HCT116 (cell line): ENCODE measurements around the gene NRBP1. TPM values are rescaled to one million over a fixed set of nuclear protein-coding genes. Genes with fewer than 3 reads are reported as not detected.
A peak's percentile ranks its signal among the peaks of the same experiment; 100 is the strongest.

Experiments used
- ATAC-seq: fragments of 200-7000 bp; cut with Tn5 transposase; 2 replicates; pipeline ENCODE4 v1.9.1; 2020; ENCODE audit warnings: mild to moderate bottlenecking, moderate library complexity
- BruUV-seq: library from RNA; stranded (reverse); fragments of 400-500 nt; replicated peaks from 2 replicates; lab custom pipeline; 2021; lab: Mats Ljungman, UMichigan
- CTCF ChIA-PET: fragments of 300-600 bp; sonication (Branson Sonifier 250); formaldehyde crosslinking; loops from one replicate; lab custom pipeline; 2021; ENCODE audit warnings: antibody characterized with exemption; lab: Charles Lee
- POLR2A ChIA-PET: fragments of 300-600, 350-600 bp; sonication (Branson Sonifier 250); formaldehyde crosslinking; loops from one replicate; lab custom pipeline; 2021; ENCODE audit warnings: antibody characterized with exemption; lab: Charles Lee
- RAD21 ChIA-PET, 2 experiments: fragments of 300-600 bp; sonication (Branson Sonifier 250); formaldehyde crosslinking; loops; one replicate each; lab custom pipeline; 2023; ENCODE audit warnings: low total read pairs in 2 of 2; ENCODE audit not compliant: uncharacterized antibody in 2 of 2, unreplicated experiment in 2 of 2, low non-redundant PET in 1 of 2; lab: Charles Lee
- DNase-seq: peaks from one replicate; pipeline ENCODE4 v3.0.0-alpha.2; 2010; ENCODE audit warnings: low read depth, low spot score
- H2AFZ ChIP-seq: fragments of 200-600 bp; shearing (Covaris generic), sonication (generic); 2 replicates; pipeline ENCODE4 v1.6.1; 2017; ENCODE audit warnings: low read depth, mixed run types, mixed read lengths, antibody characterized with exemption, low read length; ENCODE audit not compliant: poor library complexity, severe bottlenecking
- H3K27ac ChIP-seq: 2 replicates; pipeline ENCODE4 v1.5.1; 2012; ENCODE audit warnings: low read depth, low read length
- H3K27me3 ChIP-seq: fragments of 200-600 bp; sonication (generic); 2 replicates; pipeline ENCODE4 v1.6.1; 2016; ENCODE audit warnings: mixed run types, low read length, mixed read lengths; ENCODE audit not compliant: insufficient read depth
- H3K36me3 ChIP-seq, 2 experiments: fragments of 200-500 bp in 1 of 2; fragments of 200-600 bp in 1 of 2; sonication (Bioruptor generic) in 1 of 2; sonication (generic) in 1 of 2; 2 replicates each; pipeline versions ENCODE4 v1.5.1 to v1.6.1; 2014 to 2016; ENCODE audit warnings: low read length in 2 of 2, inconsistent platforms in 1 of 2, mixed read lengths in 1 of 2, mixed run types in 1 of 2; ENCODE audit not compliant: insufficient read depth in 2 of 2, control insufficient read depth in 1 of 2
- H3K4me1 ChIP-seq, 2 experiments: fragments of 200-600 bp in 1 of 2; sonication (generic) in 1 of 2; 2 replicates each; pipeline versions ENCODE4 v1.5.1 to v1.6.1; 2012 to 2017; ENCODE audit warnings: low read length in 2 of 2, inconsistent platforms in 1 of 2, mild to moderate bottlenecking in 1 of 2, mixed read lengths in 1 of 2, mixed run types in 1 of 2, moderate library complexity in 1 of 2; ENCODE audit not compliant: insufficient read depth in 2 of 2, control insufficient read depth in 1 of 2
- H3K4me2 ChIP-seq: fragments of 200-600 bp; sonication (generic); 2 replicates; pipeline ENCODE4 v1.6.1; 2017; ENCODE audit warnings: mixed run types, low read length, mixed read lengths
- H3K4me3 ChIP-seq, 2 experiments: fragments of 200-600 bp in 1 of 2; sonication (generic) in 1 of 2; replicated peaks in 1 of 2; 2 replicates each; pipeline ENCODE4 v1.5.1; 2011 to 2016; ENCODE audit warnings: low read length in 2 of 2, control low read depth in 1 of 2, low read depth in 1 of 2, mild to moderate bottlenecking in 1 of 2, mixed read lengths in 1 of 2, mixed run types in 1 of 2
- H3K79me2 ChIP-seq: fragments of 200-600 bp; sonication (generic); 2 replicates; pipeline ENCODE4 v1.6.1; 2017; ENCODE audit warnings: mild to moderate bottlenecking, mixed run types, low read length, moderate library complexity, mixed read lengths; ENCODE audit not compliant: insufficient read depth
- H3K9ac ChIP-seq: fragments of 200-600 bp; sonication (generic); 2 replicates; pipeline ENCODE4 v1.6.1; 2016; ENCODE audit warnings: low read length, mixed read lengths
- H3K9me2 ChIP-seq: fragments of 200-600 bp; sonication (generic), shearing (Covaris generic); 2 replicates; pipeline ENCODE4 v1.6.1; 2017; ENCODE audit warnings: mixed run types, mild to moderate bottlenecking, moderate library complexity; ENCODE audit not compliant: insufficient read depth
- H3K9me3 ChIP-seq, 2 experiments: fragments of 200-500 bp in 1 of 2; fragments of 200-600 bp in 1 of 2; sonication (Bioruptor generic) in 1 of 2; sonication (generic) in 1 of 2; 2 replicates each; pipeline ENCODE4 v1.6.1; 2014 to 2017; ENCODE audit warnings: low read length in 2 of 2, mixed read lengths in 2 of 2, inconsistent platforms in 1 of 2, low read depth in 1 of 2, mild to moderate bottlenecking in 1 of 2, mixed run types in 1 of 2, moderate library complexity in 1 of 2; ENCODE audit not compliant: control insufficient read depth in 1 of 2, insufficient read depth in 1 of 2
- H4K20me1 ChIP-seq: fragments of 200-600 bp; sonication (generic), shearing (Covaris generic); 2 replicates; pipeline ENCODE4 v1.6.1; 2017; ENCODE audit warnings: mixed run types, mild to moderate bottlenecking, moderate library complexity; ENCODE audit not compliant: insufficient read depth
- CBX3 ChIP-seq: IDR thresholded peaks from 2 replicates; pipeline ENCODE4 v1.6.1; 2012; ENCODE audit warnings: low read depth
- CEBPB ChIP-seq: IDR thresholded peaks from 2 replicates; pipeline ENCODE4 v1.6.1; 2012; ENCODE audit warnings: low read depth
- CTCF ChIP-seq, 3 experiments: fragments of 200-600 bp in 1 of 3; sonication (generic) in 1 of 3; IDR thresholded peaks in 2 of 3; conservative IDR thresholded peaks in 1 of 3; 2 replicates each; pipeline ENCODE4 v1.5.1; 2012 to 2017; ENCODE audit warnings: low read depth in 2 of 3, low read length in 2 of 3, antibody characterized with exemption in 1 of 3, borderline replicate concordance in 1 of 3, control low read depth in 1 of 3, mild to moderate bottlenecking in 1 of 3, mixed read lengths in 1 of 3, mixed run types in 1 of 3, moderate library complexity in 1 of 3; ENCODE audit not compliant: insufficient read depth in 1 of 3
- MAX ChIP-seq: IDR thresholded peaks from 2 replicates; pipeline ENCODE4 v1.6.1; 2012
- POLR2A ChIP-seq: IDR thresholded peaks from 2 replicates; pipeline ENCODE4 v1.7.0; 2011; ENCODE audit warnings: borderline replicate concordance; ENCODE audit not compliant: insufficient read depth, insufficient read length; ENCODE audit errors: extremely low read depth
- POLR2AphosphoS5 ChIP-seq: IDR thresholded peaks from 2 replicates; pipeline ENCODE4 v1.6.1; 2011; ENCODE audit warnings: mild to moderate bottlenecking, low read depth, low read length, moderate library complexity
- RAD21 ChIP-seq: IDR thresholded peaks from 2 replicates; pipeline ENCODE4 v1.6.1; 2012; ENCODE audit warnings: low read depth, mild to moderate bottlenecking
- SIN3A ChIP-seq: IDR thresholded peaks from 2 replicates; pipeline ENCODE4 v1.6.1; 2012; ENCODE audit warnings: low read depth
- SP1 ChIP-seq: IDR thresholded peaks from 2 replicates; pipeline ENCODE4 v1.6.1; 2012; ENCODE audit warnings: low read depth
- YY1 ChIP-seq: IDR thresholded peaks from 2 replicates; pipeline ENCODE4 v1.6.1; 2011; ENCODE audit warnings: low read length, low read depth, moderate library complexity, mild to moderate bottlenecking; ENCODE audit not compliant: insufficient replicate concordance; ENCODE audit errors: extremely low read depth
- ZBTB33 ChIP-seq: IDR thresholded peaks from 2 replicates; pipeline ENCODE4 v1.6.1; 2011; ENCODE audit warnings: mild to moderate bottlenecking, low read length, moderate library complexity; ENCODE audit not compliant: insufficient replicate concordance; ENCODE audit errors: extremely low read depth
- ZFX ChIP-seq: fragments of 450-650 bp; IDR thresholded peaks from 2 replicates; pipeline ENCODE4 v1.6.1; 2017
- ZNF274 ChIP-seq: fragments of 200-500 bp; sonication (Bioruptor generic); IDR thresholded peaks from 2 replicates; pipeline ENCODE4 v1.6.1; 2014; ENCODE audit warnings: mild to moderate bottlenecking, low read depth, low read length, inconsistent platforms
- intact Hi-C: fragments of 100-400 bp; cut with micrococcal nuclease; formaldehyde crosslinking; loops from 2 replicates; pipeline ENCODE4 v1.10.0; 2022
- total RNA-seq: library from RNA; stranded (reverse); gene quantifications from one replicate; pipeline ENCODE4 v1.2.1, GENCODE V29; 2021; ENCODE audit not compliant: unreplicated experiment

The NRBP1 gene
- total RNA-seq, 1 experiment from 2014 or later, result 79.1 TPM

GRCh38 chr2:27441226-27441926, 12.9 kb downstream of the NRBP1 start (continued):
- no peak for TF ChIP-seq ZBTB33

GRCh38 chr2:27441958-27442919, 13.8 kb downstream of the NRBP1 start, which contains the start of gene KRTCAP3:
Gene KRTCAP3, plus strand, starts transcription at chr2:27442381. Its CDS starts 32 bp downstream, at chr2:27442413.
- ATAC-seq (peak; percentile 94), DNase-seq (peak; percentile 42)
- Histone ChIP-seq H4K20me1 (no peaks in the 10 kb centered on the region), H3K79me2 (peaks cover 9% of the 10 kb centered on the region; the same call in 1 of the 2 replicates), H3K4me1 (peaks cover 2 to 29% of the 10 kb centered on the region in 2 experiments; a peak in 2 of 4 replicates), H3K9ac (peak within 1 kb of the TSS; percentile 87), H3K36me3 (peaks cover 23 to 41% of the 10 kb centered on the region in 2 experiments), H3K9me3 (no peaks in the 10 kb centered on the region), H3K4me3 (peak within 1 kb of the TSS; percentile 53 to 81), H3K27me3 (no peaks in the 10 kb centered on the region), H3K4me2 (peak within 1 kb of the TSS; percentile 98), H2AFZ (no peak within 1 kb of the TSS), H3K9me2 (no peaks in the 10 kb centered on the region), H3K27ac (peak within 1 kb of the TSS; percentile 67)
- POLR2A ChIA-PET, result no interaction called here
- CTCF ChIA-PET, result interaction anchor here (1.4 to 1.5 kb wide), 2 partner anchors 12 to 32 kb away, joined by 3 to 5 read pairs; partner anchors contain the start of gene PPM1G
- RAD21 ChIA-PET, result interaction anchor here in 1 of 2 experiments (0.5 kb wide), 1 partner anchor 86 kb away, joined by 3 read pairs; no protein-coding TSS in a partner anchor
- intact Hi-C loops, result loop anchor here (10.0 kb wide), 1 partner anchor 183 kb away; the partner anchor contains the start of genes CCDC121 and GPN1
- TF ChIP-seq SP1 (peak; percentile 45; the same call in 1 of the 2 replicates), POLR2A (peak; percentile 30), CBX3 (peak; percentile 67; the same call in 1 of the 2 replicates), CEBPB (no peak), ZNF274 (no peak), SIN3A (peak; percentile 72), RAD21 (peak; percentile 40), POLR2AphosphoS5 (peak; percentile 92), YY1 (peak; percentile 21), CTCF (IDR thresholded peaks at IDR 0.05 in 2 of 3, conservative IDR thresholded peaks at IDR 0.05 in 1 of 3; ENCODE audit: borderline replicate concordance in 1 of 3, insufficient read depth in 1 of 3, low read depth in 2 of 3, low read length in 2 of 3) (peak; percentile 39 to 55 (median 48); a peak in 5 of 6 replicates), ZFX (peak; percentile 90), MAX (peak; percentile 96), ZBTB33 (no peak)
- no TSS peak for BruUV-seq
